Activated T-cell treated with anti-CD3 and anti-CD28 coated beads, Interleukin-2, amount 50 U/mL, for 4 hours (primary cell): ENCODE data around the gene RTN1. TPM values are rescaled to one million over a fixed set of nuclear protein-coding genes. Genes with fewer than 3 reads are reported as not detected.

Experiments
- ATAC-seq, 2 donors: fragments of 200-7000 bp; cut with Tn5 transposase; one replicate each; pipeline ENCODE4 v1.10.0; 2021
- DNase-seq: peaks from one replicate; pipeline ENCODE4 v3.0.0-alpha.2; 2020
- H3K27me3 Mint-ChIP-seq: one replicate; pipeline ENCODE4 v1.8.0; 2021; ENCODE audit warnings: low read depth, mixed read lengths
- H3K36me3 Mint-ChIP-seq: one replicate; pipeline ENCODE4 v1.8.0; 2022; ENCODE audit warnings: mixed read lengths; ENCODE audit not compliant: insufficient read depth
- H3K4me1 Mint-ChIP-seq: one replicate; pipeline ENCODE4 v1.8.0; 2021; ENCODE audit warnings: low read depth, mixed read lengths
- H3K4me3 Mint-ChIP-seq: one replicate; pipeline ENCODE4 v1.8.0; 2021; ENCODE audit warnings: mild to moderate bottlenecking, moderate library complexity, mixed read lengths
- H3K9me3 Mint-ChIP-seq: one replicate; pipeline ENCODE4 v1.8.0; 2021; ENCODE audit warnings: mixed read lengths
- total RNA-seq, 3 donors: library from RNA; stranded (reverse); gene quantifications; one replicate each; pipeline ENCODE4 v1.2.1, GENCODE V29; 2021

The RTN1 gene
- total RNA-seq, 3 donors from 2014 or later = not detected

- Mint-ChIP-seq H3K27me3 (peaks cover 5% of the 10 kb centered on the region), H3K4me1 (peaks cover 9% of the 10 kb centered on the region), H3K4me3 (no peak overlapping the region), H3K36me3 (no peaks in the 10 kb centered on the region), H3K9me3 (no peaks in the 10 kb centered on the region)
- ATAC-seq (no peak), DNase-seq (no peak)
Observed at GRCh38 chr14:59582161-59582560, 288.4 kb downstream of the RTN1 start.

GRCh38 chr14:59580911-59581310 is 289.7 kb downstream of the RTN1 start:
- peaks cover 12% of the 10 kb centered on the region for H3K27me3 Mint-ChIP-seq
- H3K9me3 Mint-ChIP-seq = no peaks in the 10 kb centered on the region
- H3K4me1 Mint-ChIP-seq = peaks cover 5% of the 10 kb centered on the region
- no peak for DNase-seq
- no peak overlapping the region for H3K4me3 Mint-ChIP-seq
- H3K36me3 Mint-ChIP-seq = no peaks in the 10 kb centered on the region
- no peak for ATAC-seq

GRCh38 chr14:59576332-59577294 is 294.0 kb downstream of the RTN1 start, which contains the start of gene CCDC175:
CCDC175 (minus strand) TSS chr14:59576812; CDS start chr14:59576775, 37 bp downstream.
- DNase-seq (peak; percentile 78), ATAC-seq (peak; percentile 97 to 98)
- H3K27me3 Mint-ChIP-seq = peaks cover 20% of the 10 kb centered on the region
- no peaks in the 10 kb centered on the region for H3K9me3 Mint-ChIP-seq
- H3K4me3 Mint-ChIP-seq = peak within 1 kb of the TSS; percentile 73
- H3K4me1 Mint-ChIP-seq = peaks cover 5% of the 10 kb centered on the region
- no peaks in the 10 kb centered on the region for H3K36me3 Mint-ChIP-seq

DNA sequence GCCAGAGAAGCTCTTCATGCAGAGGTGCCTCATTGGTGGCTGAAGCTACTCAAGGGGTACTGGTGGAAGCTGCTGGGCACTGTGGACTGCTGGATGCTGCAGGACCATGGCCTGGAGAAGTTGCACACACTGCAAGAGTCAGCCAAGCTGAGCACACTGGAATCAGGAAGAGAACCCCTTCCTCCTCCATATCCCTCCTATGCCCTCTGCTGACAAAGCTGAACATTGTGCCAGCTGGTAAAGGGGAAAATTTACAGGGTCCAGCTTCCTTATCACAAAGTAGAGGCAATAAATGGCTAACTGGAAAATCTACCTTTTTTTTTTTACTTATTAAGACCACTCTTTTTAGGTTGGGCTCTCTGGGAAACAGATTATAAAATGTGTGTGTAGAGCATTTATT is 300.5 kb downstream of the RTN1 start:
- ATAC-seq (no peak), DNase-seq (no peak)
- H3K9me3 Mint-ChIP-seq = no peaks in the 10 kb centered on the region
- no peaks in the 10 kb centered on the region for H3K36me3 Mint-ChIP-seq
- peaks cover 16% of the 10 kb centered on the region for H3K27me3 Mint-ChIP-seq
- no peak overlapping the region for H3K4me3 Mint-ChIP-seq
- no peaks in the 10 kb centered on the region for H3K4me1 Mint-ChIP-seq

DNA sequence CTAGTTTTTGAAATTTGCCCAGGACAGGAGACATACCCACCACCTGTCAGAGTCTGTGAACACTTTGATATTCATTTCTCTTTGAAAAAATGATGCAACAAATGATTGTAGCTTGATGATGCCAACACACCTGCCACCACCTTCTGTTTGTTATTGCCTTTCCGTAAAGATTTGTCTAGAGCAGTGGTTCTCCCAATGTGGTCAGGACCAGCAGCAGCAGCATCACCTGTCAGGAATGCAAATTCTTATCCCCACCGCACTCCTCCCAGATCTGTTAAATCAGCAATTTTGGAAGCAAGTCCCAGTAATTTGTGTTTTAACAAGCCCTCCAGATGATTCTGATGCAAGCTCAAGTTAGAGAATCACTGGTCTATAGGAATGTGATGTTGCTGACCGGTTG is 303.9 kb downstream of the RTN1 start:
- no peak for ATAC-seq
- H3K36me3 Mint-ChIP-seq = no peaks in the 10 kb centered on the region
- no peaks in the 10 kb centered on the region for H3K9me3 Mint-ChIP-seq
- DNase-seq = no peak
- H3K27me3 Mint-ChIP-seq = peaks cover 21% of the 10 kb centered on the region
- no peaks in the 10 kb centered on the region for H3K4me1 Mint-ChIP-seq
- no peak overlapping the region for H3K4me3 Mint-ChIP-seq

DNA sequence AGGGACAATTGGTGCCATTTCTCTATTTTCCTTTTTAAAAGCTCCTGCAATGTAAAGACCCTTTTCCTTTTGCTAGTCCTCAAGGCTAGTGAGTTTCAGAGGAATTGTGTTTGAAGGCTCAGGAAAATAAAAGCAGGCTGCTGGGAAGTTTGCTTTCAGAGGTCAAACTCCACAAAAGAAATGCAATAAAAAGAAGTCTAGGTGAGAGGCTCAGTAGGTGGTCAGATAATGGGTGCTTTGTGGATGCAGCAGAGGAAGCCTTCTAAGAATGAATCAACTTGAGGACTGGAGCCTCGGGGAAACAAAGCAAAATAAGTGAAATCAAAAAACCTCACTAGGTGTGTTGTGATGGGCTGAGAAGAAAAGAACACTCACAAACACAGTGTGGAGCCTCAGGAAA is 304.3 kb downstream of the RTN1 start:
- Mint-ChIP-seq H3K4me1 (no peaks in the 10 kb centered on the region), H3K4me3 (no peak overlapping the region), H3K27me3 (peaks cover 21% of the 10 kb centered on the region), H3K36me3 (no peaks in the 10 kb centered on the region), H3K9me3 (no peaks in the 10 kb centered on the region)
- no peak for DNase-seq
- ATAC-seq = no peak

- H3K4me3 Mint-ChIP-seq = no peak overlapping the region
- ATAC-seq (no peak), DNase-seq (no peak)
- H3K9me3 Mint-ChIP-seq = no peaks in the 10 kb centered on the region
- peaks cover 16% of the 10 kb centered on the region for H3K27me3 Mint-ChIP-seq
- H3K4me1 Mint-ChIP-seq = no peaks in the 10 kb centered on the region
- H3K36me3 Mint-ChIP-seq = no peaks in the 10 kb centered on the region
Observed at GRCh38 chr14:59565087-59565486, 305.5 kb downstream of the RTN1 start.

- DNase-seq = no peak
- Mint-ChIP-seq H3K4me1 (no peaks in the 10 kb centered on the region), H3K4me3 (no peak overlapping the region), H3K27me3 (peaks cover 15% of the 10 kb centered on the region), H3K9me3 (no peaks in the 10 kb centered on the region), H3K36me3 (no peaks in the 10 kb centered on the region)
- ATAC-seq = no peak
Observed at GRCh38 chr14:59564366-59564765, 306.2 kb downstream of the RTN1 start.

DNA sequence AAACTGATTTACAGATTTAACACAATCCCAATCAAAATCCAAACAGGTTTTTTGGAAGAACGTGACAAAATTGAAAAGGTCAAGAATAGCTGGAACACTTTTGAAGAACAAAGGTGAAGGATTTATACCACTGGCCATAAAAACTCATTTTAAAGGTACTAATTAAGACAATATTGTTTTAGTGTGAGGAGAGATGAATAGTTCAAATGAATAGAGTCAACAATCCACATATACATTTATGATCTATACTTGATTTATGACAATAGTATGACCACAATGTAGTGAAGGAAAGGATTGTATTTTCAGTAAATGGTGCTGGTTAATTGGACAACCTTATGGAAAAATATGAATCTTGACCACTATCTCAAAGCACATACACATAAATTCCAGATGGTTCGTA is 323.3 kb downstream of the RTN1 start:
- Mint-ChIP-seq H3K4me3 (no peak overlapping the region), H3K4me1 (no peaks in the 10 kb centered on the region), H3K9me3 (no peaks in the 10 kb centered on the region), H3K36me3 (no peaks in the 10 kb centered on the region), H3K27me3 (peaks cover 24% of the 10 kb centered on the region)
- ATAC-seq (no peak), DNase-seq (no peak)

Other genes starting within 250 kb of the RTN1 start
- gene LRRC9, start 49.4 kb upstream of the RTN1 start, total RNA-seq = not detected
- gene PCNX4, start 221.1 kb upstream of the RTN1 start, total RNA-seq = 10 to 100 TPM; 43.3 to 45.5 (median 44.1) TPM